ENCODE results near the gene CUX1.

GRCh38 chr7:101865031-101865430, 47.6 kb downstream of the CUX1 start:
- TF ChIP-seq, protein P1, sequence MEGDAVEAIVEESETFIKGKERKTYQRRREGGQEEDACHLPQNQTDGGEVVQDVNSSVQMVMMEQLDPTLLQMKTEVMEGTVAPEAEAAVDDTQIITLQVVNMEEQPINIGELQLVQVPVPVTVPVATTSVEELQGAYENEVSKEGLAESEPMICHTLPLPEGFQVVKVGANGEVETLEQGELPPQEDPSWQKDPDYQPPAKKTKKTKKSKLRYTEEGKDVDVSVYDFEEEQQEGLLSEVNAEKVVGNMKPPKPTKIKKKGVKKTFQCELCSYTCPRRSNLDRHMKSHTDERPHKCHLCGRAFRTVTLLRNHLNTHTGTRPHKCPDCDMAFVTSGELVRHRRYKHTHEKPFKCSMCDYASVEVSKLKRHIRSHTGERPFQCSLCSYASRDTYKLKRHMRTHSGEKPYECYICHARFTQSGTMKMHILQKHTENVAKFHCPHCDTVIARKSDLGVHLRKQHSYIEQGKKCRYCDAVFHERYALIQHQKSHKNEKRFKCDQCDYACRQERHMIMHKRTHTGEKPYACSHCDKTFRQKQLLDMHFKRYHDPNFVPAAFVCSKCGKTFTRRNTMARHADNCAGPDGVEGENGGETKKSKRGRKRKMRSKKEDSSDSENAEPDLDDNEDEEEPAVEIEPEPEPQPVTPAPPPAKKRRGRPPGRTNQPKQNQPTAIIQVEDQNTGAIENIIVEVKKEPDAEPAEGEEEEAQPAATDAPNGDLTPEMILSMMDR (IDR thresholded peaks at IDR 0.05; ENCODE audit: borderline replicate concordance, extremely low read depth, low read length, poor library complexity, severe bottlenecking), result no peak
- TF ChIP-seq EZH2 (IDR thresholded peaks at IDR 0.05; ENCODE audit: borderline replicate concordance, low read depth, low read length, severe bottlenecking), result no peak
